ENCODE data around the gene TRPC4AP.
"Not testable (repeated sequence)": the region's sequence is repeated elsewhere in the genome, so short reads cannot be mapped to it uniquely, and the experiment has no call there.

The TRPC4AP gene, protein sequence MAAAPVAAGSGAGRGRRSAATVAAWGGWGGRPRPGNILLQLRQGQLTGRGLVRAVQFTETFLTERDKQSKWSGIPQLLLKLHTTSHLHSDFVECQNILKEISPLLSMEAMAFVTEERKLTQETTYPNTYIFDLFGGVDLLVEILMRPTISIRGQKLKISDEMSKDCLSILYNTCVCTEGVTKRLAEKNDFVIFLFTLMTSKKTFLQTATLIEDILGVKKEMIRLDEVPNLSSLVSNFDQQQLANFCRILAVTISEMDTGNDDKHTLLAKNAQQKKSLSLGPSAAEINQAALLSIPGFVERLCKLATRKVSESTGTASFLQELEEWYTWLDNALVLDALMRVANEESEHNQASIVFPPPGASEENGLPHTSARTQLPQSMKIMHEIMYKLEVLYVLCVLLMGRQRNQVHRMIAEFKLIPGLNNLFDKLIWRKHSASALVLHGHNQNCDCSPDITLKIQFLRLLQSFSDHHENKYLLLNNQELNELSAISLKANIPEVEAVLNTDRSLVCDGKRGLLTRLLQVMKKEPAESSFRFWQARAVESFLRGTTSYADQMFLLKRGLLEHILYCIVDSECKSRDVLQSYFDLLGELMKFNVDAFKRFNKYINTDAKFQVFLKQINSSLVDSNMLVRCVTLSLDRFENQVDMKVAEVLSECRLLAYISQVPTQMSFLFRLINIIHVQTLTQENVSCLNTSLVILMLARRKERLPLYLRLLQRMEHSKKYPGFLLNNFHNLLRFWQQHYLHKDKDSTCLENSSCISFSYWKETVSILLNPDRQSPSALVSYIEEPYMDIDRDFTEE

DNA sequence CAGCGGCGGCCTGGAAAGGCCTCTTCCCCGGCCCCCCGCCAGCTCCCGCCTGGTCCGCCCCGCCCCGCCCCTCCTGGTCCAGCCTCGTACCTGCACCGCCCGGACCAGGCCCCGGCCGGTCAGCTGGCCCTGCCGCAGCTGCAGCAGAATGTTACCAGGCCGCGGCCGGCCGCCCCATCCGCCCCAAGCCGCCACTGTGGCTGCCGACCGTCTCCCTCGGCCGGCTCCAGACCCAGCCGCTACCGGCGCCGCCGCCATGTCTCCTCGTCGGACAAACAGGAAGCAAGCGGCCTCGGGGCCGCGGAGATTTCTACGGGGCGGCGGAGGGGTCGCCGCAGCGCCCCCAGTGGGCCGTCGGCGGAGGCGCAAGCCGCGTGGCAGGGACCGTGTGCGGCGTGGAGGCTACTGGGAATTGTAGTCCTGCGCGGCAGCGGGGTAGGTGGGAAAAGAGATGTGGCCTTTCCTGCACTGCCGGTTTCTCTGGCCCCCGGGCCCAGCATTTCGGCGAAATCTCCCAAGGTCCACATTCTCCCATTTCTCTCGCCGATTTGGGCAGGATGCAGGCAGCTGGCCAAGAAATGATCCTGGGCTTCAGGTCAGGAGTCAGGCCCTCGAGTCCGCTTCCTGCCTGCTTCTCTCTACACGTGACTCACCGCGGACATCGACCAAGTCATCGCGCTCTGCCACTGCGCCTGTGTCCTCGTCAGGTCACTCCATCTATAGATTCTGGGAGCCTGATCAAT is at the start of gene TRPC4AP:
Gene TRPC4AP, minus strand, starts transcription at position 284 of the 743 bp plus-strand sequence. Its CDS starts 26 bp downstream, at position 258.
- DNase-seq: peak; percentile 81

GRCh38 chr20:35135867-35136586 is 43.4 kb upstream of the TRPC4AP start:
- no peak for DNase-seq

- no peak for DNase-seq
Measured at GRCh38 chr20:35134880-35135279, 42.3 kb upstream of the TRPC4AP start.

DNA sequence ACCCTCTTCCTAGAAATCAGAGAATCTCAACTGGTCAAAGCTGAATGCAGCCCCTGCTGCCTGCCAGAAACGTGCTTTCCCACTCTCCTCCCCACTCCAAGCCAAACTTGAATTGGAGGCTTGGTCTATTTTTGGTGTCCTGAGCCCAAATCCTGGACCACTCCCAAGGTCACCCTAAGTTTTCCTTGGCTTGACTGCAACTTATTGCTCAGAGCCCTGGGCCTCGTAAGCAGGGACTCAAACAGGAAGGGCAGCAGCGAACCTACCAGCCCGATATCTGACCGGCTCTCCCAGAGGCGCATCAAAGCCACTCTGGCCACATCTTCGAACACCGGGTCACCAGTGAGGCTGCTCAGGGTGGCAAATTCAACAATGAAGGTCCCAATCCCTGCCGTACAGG is 41.9 kb upstream of the TRPC4AP start:
- DNase-seq: no peak

DNA sequence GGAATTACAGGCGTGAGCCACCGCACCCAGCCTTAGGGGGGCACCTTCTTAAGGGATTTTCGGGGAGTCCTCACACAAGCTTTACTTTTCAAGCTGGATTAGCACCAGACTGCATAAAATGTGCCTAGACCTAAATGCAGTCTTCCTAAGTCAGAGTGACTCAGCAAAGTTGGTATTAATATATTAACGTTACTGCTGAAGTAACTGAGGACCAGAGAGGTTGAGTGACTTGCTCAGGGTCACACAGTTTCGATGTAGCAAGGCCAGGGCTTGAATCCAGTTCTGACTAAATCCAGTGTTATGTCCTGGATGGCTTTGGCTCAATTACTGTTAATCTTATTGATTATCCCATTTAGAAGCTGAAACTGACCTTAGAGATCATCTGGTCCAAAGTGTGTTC is 41.1 kb upstream of the TRPC4AP start:
- no peak for DNase-seq

DNA sequence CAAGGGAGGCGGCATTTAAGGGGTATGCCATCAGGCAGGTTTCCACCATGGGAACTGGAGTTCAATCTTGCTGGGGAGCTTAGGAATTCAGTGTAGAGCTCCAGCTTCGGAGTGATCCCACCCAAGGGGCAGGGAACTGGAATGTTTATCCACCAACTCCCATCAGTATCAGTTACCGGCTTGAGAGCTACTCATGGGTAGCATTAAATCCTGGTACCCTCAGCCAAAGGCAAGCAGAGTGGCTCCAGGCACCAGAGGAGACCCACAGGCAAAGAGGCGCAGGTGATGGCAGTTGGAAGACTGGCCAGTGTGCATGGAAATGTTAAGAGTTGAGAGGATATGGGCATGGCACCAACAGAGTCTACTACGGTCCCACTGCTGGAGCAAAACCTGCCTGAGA is 40.4 kb upstream of the TRPC4AP start:
- no peak for DNase-seq

DNA sequence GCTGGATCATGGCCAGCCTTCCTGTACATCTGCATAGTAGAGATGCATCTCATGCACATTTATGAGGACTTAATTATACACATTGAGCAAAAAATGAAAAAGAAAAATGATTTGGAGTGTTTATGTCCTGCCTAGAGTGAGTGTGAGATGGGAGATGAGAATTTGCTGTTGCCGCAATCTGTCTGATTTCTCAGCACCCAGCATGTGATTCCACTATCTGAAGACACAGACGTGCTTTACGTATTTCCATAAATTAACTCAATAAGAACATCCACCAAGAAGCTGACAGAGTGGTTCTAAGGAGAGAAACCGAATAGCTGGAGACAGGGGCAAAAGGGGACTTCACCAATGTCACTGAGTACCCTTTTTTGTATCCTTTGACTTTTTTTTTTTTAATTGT is 39.3 kb upstream of the TRPC4AP start:
- no peak for DNase-seq

GRCh38 chr20:35129647-35130069 is 37.1 kb upstream of the TRPC4AP start:
- DNase-seq: no peak

DNA sequence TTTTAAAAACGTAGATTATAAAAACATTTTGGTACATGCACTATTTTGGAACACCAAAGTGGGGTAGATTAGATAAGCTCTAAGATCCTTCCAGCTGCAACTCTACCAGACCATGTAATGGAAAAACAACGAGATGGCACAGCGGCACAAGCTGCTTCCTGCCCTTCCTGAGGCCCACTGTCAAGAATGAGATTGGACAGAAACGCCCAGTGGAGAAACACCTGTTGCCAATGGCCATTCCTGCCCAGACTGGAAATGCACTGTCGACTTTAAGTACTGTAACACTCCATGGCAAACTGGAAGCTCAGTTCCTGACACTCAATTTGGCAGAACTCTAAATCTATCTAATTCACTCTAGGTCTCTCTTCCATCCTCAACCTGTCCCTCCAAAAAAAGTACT is 33.1 kb upstream of the TRPC4AP start:
- no peak for DNase-seq

GRCh38 chr20:35122756-35123405 is 30.3 kb upstream of the TRPC4AP start:
- DNase-seq: no peak

- DNase-seq: no peak
Measured at GRCh38 chr20:35121186-35121585, 28.6 kb upstream of the TRPC4AP start.

DNA sequence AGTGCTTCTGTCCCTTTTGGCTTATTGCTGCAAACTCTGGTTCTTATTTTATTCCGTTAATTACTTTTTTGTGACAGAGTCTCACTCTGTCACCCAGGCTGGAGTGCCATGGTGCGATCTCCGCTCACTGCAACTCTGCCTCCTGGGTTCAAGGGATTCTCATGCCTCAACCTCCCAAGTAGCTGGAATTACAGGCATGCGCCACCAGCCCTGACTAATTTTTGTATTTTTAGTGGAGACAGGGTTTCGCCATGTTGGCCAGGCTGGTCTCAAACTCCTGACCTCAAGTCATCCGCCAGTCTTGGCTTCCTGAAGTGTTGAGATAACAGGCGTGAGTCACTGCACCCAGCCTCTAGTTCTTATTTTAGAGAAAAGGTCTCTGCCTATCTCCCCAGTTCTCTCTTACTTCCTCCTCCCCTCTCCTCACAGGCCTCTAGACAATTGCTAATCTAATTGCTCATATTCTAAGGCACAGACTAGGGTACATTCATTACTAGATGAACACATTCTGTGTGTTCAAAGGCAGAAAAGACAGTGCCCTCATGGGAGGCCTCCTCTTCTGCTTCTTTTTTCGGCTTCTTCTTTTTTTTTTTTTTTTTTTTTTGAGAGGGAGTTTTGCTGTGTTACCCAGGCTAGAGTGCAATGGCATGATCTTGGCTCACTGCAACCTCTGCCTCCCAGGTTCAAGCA is 27.6 kb upstream of the TRPC4AP start:
- no peak for DNase-seq

- DNase-seq: no peak
Measured at GRCh38 chr20:35117629-35118028, 25.0 kb upstream of the TRPC4AP start.

- DNase-seq: no peak
Measured at GRCh38 chr20:35117196-35117595, 24.6 kb upstream of the TRPC4AP start.

DNA sequence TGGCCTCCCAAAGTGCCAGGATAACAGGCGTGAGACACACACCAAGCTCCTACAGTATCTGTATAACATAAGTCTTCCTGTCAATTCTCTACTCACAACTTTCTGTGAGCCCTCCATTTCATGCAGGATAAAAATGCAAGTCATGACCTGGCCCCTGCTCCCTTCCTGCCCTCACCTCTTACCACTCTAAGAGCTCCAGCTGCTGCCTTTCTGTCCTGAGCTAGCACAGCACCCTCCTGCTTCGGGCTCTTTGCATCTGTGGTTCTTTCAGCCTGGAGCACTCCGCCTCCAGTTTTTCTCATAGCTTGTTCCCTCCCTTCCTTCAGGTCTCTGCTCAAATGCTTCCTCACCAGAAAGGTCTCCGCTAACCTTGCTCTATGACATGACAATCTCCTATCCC is 23.7 kb upstream of the TRPC4AP start:
- no peak for DNase-seq

DNA sequence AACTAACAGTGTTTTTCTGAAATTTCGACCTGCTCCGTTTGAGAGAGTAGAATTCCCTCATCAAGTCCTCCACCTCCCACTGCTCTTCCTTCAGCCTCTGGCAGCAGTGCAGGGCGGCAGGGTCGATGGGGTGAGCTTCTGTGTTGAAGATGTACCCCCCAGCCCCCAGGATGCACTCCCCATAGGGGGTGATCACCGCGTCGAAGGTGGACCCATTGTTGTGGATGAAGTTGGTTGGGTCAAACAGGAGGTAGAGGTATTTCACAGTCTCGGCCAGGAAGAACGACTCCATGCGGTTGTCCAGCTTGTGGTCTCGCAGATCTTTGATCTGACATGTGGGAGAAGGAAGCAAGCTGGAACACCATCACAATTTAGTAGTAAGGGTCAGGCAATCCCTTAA is 23.0 kb upstream of the TRPC4AP start:
- DNase-seq: no peak

DNA sequence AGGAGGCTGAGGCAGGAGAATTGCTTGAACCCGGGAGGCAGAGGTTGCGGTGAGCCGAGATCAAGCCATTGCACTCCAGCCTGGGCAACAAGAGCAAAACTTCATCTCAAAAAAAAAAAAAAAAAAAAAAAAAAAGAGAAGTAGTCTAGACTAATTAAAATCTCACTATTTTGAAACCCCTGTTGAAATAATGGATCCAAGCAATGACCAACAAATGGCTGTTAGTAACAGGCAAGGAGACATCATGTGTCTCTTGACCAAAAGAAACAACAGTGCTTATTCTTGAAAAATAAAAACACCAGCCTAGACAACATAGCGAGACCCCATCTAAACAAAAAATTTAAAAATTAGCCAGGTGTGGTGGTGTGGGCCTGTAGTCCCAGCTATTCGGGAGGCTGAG is 19.7 kb upstream of the TRPC4AP start:
- DNase-seq: not testable (repeated sequence)

- no peak for DNase-seq
Measured at GRCh38 chr20:35111141-35111888, 18.7 kb upstream of the TRPC4AP start.

DNA sequence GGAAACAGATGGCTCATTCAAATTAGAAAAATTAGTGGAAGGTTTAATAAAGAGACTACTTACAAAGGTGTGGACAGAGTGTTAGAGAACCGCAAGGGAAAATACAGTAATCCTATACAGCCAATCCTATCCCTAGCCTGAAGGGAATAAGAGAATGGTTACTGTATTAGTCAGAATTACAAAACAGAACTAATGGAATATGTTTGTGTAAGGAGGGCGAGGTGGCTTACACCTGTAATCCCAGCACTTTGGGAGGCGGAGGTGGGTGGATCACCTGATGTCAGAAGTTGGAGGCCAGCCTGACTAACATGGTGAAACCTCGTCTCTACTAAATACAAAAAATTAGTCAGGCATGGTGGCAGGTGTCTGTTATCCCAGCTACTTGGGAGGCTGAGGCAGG is 16.3 kb upstream of the TRPC4AP start:
- DNase-seq: no peak

DNA sequence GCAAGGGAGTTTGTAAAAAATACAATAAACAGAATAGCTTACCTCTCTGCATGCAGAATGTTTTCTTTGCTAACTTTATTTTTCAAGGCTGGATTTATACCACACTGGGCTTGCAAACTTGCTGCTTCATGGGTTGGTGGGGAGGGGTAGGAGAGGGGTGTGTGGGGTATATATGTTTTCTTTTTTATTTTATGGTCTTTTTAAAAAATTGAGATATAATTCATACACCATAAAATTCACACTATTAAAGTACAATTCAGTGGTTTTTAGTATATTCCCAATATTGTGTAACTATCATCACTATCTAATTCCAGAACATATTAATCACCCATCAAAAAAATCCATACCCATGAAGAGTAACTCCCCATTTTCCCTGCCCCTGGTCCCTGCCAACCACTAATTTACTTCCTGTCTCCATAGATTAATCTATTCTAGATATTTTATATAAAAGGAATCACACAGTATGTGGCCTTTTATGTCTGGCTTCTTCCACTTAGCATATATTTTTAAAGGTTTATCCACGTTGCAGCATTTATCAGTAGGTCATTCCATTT is 14.3 kb upstream of the TRPC4AP start:
- no peak for DNase-seq
